ACC112 (cell line): ENCODE data around the gene ZNF124.

Experiments used
- H2AFZ ChIP-seq: fragments of 200-600 bp; sonication (generic); one replicate; pipeline ENCODE4 v1.6.0; 2017; ENCODE audit warnings: antibody characterized with exemption, low read length; ENCODE audit not compliant: unreplicated experiment
- H3K27ac ChIP-seq: fragments of 200-600 bp; sonication (generic); 2 replicates; pipeline ENCODE4 v1.5.1; 2014; ENCODE audit warnings: low read depth, mild to moderate bottlenecking, antibody characterized with exemption, low read length, moderate library complexity
- H3K27me3 ChIP-seq: fragments of 200-600 bp; sonication (generic); 2 replicates; pipeline ENCODE4 v1.6.1; 2014; ENCODE audit warnings: mild to moderate bottlenecking, antibody characterized with exemption, low read length, moderate library complexity, mixed read lengths; ENCODE audit not compliant: insufficient read depth
- H3K36me3 ChIP-seq: fragments of 200-600 bp; sonication (generic); 2 replicates; pipeline ENCODE4 v1.6.1; 2016; ENCODE audit warnings: mild to moderate bottlenecking, antibody characterized with exemption, low read length, moderate library complexity, mixed read lengths; ENCODE audit not compliant: insufficient read depth
- H3K4me1 ChIP-seq: fragments of 200-600 bp; sonication (generic); one replicate; pipeline ENCODE4 v1.6.1; 2016; ENCODE audit warnings: low read length, mixed read lengths; ENCODE audit not compliant: insufficient read depth, unreplicated experiment, control insufficient read depth
- H3K4me3 ChIP-seq: fragments of 200-600 bp; sonication (generic); 2 replicates; pipeline ENCODE4 v1.5.1; 2014; ENCODE audit warnings: mild to moderate bottlenecking, low read depth, low read length
- H3K79me2 ChIP-seq: fragments of 200-600 bp; sonication (generic); one replicate; pipeline ENCODE4 v1.6.0; 2016; ENCODE audit warnings: low read length; ENCODE audit not compliant: control insufficient read depth, unreplicated experiment, insufficient read depth

Gene ZNF124

DNA sequence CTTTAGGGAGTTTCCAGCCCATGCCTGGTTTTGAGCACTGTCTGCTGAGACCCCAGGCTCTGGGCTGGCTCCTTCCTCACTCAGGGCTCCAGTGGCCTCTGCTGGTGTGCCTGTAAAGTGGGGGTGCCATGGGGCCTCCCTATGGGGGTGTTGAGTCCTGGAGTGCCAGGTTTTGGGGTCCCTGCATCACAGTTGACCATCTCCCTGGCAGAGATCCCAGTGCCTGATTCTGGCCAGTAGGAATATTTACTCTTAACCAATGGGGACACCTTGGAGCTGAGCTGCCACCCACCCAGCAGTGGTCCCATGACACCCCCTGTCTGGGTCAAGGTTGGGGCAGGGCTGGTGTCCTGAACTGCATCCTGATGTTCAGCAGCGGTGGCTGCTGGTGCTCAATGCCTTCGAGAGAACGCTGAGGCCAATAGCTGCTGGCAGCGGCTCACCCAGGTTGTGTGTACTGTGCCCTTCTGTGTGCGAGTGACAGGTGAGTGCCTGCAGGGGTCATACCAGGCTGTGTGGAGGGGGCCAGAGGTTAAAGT lies 58.0 kb downstream of the ZNF124 start:
- no peaks in the 10 kb centered on the region for H3K36me3 ChIP-seq
- H3K27me3 ChIP-seq, result no peaks in the 10 kb centered on the region

DNA sequence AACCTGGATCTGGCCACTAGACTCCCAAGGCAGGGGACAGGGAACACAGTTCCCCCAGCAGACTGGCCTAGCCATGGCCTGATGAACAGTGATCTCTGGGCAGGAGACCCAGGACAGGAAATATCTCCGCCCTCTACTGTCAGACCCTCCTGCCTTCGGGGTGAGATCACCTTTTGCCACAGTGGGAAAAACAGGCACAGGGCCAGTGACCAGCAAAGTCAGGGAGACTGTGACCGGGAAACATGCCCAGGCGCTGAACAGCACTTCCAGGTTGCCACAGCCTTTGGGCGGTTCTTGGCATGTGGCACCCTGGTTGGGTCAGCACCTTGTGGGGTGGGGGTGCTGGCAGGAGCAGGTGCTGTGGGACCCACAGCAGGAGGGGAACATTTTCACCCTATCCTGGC lies 58.7 kb downstream of the ZNF124 start:
- peaks cover 2% of the 10 kb centered on the region for H3K79me2 ChIP-seq
- no peak overlapping the region for H3K27ac ChIP-seq
- no peaks in the 10 kb centered on the region for H3K4me1 ChIP-seq
- H3K4me3 ChIP-seq, result no peak overlapping the region
- H3K36me3 ChIP-seq, result no peaks in the 10 kb centered on the region
- no peaks in the 10 kb centered on the region for H3K27me3 ChIP-seq
- H2AFZ ChIP-seq, result no peak overlapping the region

More for the DNA sequence above, 58.0 kb downstream of the ZNF124 start:
- H3K27ac ChIP-seq, result no peak overlapping the region
- no peaks in the 10 kb centered on the region for H3K4me1 ChIP-seq
- H2AFZ ChIP-seq, result no peak overlapping the region
- no peak overlapping the region for H3K4me3 ChIP-seq
- peaks cover 2% of the 10 kb centered on the region for H3K79me2 ChIP-seq

DNA sequence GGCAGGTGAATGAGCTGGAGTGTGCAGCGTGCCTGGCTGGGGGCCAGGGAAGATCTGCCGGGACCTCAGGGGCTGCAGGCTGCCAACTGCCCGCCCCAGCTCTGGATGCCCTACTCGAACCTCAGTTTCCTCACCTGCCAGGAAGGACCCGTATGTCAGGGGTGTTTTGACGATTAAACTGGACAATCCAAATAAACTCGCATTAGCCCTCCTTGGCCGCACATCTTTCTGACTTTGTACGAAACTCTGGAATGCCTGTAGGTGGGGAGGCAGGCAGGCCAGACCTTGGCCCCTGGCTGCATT lies 59.4 kb downstream of the ZNF124 start:
- peaks cover 2% of the 10 kb centered on the region for H3K79me2 ChIP-seq
- H3K27me3 ChIP-seq, result no peaks in the 10 kb centered on the region
- peak overlapping the region; percentile 92; the same call in 1 of the 2 replicates for H3K4me3 ChIP-seq
- H3K27ac ChIP-seq, result no peak overlapping the region
- H2AFZ ChIP-seq, result no peak overlapping the region
- no peaks in the 10 kb centered on the region for H3K4me1 ChIP-seq
- H3K36me3 ChIP-seq, result no peaks in the 10 kb centered on the region

DNA sequence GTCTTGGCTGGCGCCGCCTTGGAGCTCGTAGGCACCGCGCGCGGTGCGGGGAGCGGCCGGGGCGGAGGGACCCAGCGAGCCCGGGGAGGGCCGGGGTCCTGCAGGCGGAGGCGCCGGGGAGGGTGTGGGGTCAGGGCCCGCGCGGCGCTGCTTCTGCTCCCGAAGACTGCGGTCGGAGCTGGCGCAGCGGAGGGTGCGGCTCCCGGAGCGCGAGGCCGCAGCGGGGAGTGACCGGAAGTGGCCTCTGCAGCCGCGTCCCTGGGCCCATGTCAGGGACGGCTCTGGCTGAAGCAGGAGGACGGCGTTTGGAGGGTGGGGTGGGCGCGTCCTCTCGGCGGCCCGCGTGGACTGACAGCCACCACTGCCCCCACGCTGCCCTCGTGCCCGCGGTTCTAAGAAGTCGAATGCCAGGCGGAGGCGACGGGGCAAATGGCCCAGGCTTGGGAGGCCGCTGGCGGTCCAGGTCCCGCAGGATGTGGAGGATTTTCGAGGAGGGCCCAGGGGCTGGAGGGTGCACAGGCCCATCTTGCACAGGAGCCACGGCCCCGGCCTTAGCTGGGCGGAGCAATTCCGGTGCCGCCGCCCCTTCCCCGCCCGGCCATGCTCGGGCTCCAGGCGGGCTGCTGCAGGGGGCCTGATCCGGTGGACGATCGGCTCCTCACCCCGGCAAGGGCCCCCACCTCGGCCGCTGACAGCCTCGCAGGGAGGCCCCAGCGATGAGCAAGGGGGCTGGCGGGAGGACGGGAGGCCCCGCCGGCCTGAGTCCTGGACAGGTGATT lies 59.9 kb downstream of the ZNF124 start:
- Histone ChIP-seq H3K4me3 (peak overlapping the region; percentile 92), H3K27ac (no peak overlapping the region), H3K36me3 (no peaks in the 10 kb centered on the region), H3K27me3 (no peaks in the 10 kb centered on the region), H2AFZ (peak overlapping the region; percentile 97), H3K4me1 (no peaks in the 10 kb centered on the region), H3K79me2 (peaks cover 2% of the 10 kb centered on the region)

DNA sequence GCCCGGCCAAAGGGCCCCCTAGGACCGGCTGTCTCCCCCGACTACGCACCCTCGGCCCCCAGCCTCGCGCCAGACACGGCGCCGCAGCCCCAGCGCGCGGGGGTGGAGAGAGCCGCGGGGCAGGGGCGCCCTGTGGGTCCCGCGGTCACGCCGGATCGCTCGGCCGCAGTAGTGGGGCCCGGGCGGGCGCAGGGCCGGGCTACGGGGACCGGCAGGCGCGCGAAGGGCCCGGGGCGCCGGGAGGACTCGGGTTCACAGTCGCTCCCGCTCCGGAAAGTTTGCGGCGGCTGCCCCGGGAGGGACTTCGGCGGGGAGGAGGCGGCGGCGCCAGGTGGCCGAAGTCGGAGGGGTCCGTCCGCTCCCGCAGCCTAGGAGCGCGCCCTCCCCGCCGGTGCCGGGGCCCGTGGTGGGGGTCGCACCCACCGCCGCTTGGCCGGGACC lies 60.5 kb downstream of the ZNF124 start:
- H3K4me3 ChIP-seq, result peak overlapping the region; percentile 92
- H3K27me3 ChIP-seq, result no peaks in the 10 kb centered on the region
- peaks cover 2% of the 10 kb centered on the region for H3K79me2 ChIP-seq
- H2AFZ ChIP-seq, result peak overlapping the region; percentile 97
- no peaks in the 10 kb centered on the region for H3K4me1 ChIP-seq
- H3K27ac ChIP-seq, result no peak overlapping the region
- H3K36me3 ChIP-seq, result no peaks in the 10 kb centered on the region

DNA sequence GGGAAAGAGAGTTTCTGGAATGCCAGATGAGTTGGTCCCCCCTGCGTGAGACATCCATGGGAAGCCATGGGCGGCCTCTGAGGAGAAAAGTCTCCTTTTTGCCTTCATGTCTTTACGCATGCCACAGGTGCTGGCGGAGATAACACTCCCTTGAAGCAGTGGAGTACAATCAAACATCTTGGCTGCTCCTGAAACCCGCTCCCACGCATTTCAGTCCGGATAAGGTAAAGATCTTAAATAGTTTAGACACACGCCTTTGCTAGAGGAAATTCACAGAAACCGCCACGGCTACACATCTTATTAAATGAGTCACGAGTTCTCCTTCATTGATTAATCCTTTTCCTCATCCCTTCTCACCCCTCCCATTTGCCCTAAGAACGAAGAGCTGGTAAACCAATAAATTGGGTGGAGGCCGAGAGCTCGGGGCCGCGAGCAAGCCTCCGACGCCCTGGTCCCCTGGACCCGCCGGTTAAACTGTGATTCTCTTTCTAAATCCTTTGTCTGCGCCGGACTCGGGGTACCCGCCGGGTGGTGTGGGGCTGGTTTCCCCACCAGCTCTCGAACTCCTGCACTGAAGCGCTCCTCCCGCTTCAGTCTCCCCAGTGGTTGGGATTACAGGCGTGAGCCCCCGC lies 61.1 kb downstream of the ZNF124 start:
- Histone ChIP-seq H3K4me3 (peak overlapping the region; percentile 92), H3K79me2 (peaks cover 2% of the 10 kb centered on the region), H3K27me3 (no peaks in the 10 kb centered on the region), H2AFZ (peak overlapping the region; percentile 97), H3K36me3 (no peaks in the 10 kb centered on the region), H3K27ac (no peak overlapping the region), H3K4me1 (no peaks in the 10 kb centered on the region)

DNA sequence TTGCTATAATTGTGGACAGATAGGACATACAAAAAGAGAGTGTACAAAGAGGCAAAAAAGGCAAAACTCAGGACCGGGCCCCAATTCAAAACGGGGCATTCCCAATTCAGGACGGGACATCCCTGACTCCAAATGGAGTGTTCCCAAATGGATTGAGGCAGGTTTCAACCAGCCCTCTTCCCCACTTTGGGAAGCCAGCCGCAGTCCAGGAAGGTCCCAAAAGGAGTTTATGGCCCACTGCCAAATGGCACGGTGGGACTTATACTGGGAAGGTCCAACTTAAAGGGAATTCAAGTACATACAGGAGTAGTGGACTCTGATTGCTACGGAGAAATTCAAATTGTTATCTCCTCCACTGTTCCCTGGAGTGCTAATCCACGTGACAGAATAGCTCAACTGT lies 64.1 kb downstream of the ZNF124 start:
- no peak overlapping the region for H3K4me3 ChIP-seq
- no peaks in the 10 kb centered on the region for H3K27me3 ChIP-seq
- H3K36me3 ChIP-seq, result no peaks in the 10 kb centered on the region
- peaks cover 7% of the 10 kb centered on the region for H3K4me1 ChIP-seq
- H3K79me2 ChIP-seq, result peaks cover 12% of the 10 kb centered on the region
- no peak overlapping the region for H2AFZ ChIP-seq
- H3K27ac ChIP-seq, result no peak overlapping the region

DNA sequence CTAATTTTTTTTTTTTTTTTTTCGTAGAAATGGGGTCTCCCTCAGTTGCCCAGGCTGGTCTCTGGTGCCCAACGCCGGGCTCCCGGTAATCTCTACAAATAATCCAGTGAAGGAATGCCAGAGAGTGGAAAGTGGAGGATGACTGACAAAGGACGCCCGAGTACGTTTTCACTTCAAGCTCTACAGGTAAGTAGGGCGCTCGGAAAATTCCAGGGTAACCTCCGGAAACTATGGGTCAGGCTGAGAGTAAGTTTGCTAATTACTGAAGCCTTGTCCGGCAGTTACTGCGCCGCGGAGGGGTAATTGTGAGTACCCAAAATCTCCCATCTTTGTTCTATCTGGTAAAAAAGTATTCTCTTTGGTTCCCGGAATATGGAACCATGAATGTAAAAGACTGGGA lies 65.9 kb downstream of the ZNF124 start:
- peaks cover 29% of the 10 kb centered on the region for H3K79me2 ChIP-seq
- H3K27ac ChIP-seq, result no peak overlapping the region
- no peaks in the 10 kb centered on the region for H3K27me3 ChIP-seq
- peaks cover 13% of the 10 kb centered on the region for H3K4me1 ChIP-seq
- no peak overlapping the region for H3K4me3 ChIP-seq
- peaks cover 14% of the 10 kb centered on the region for H3K36me3 ChIP-seq
- H2AFZ ChIP-seq, result no peak overlapping the region
